ENCODE measurements around the gene REG4. TPM values are rescaled to one million over a fixed set of nuclear protein-coding genes. Genes with fewer than 3 reads are reported as not detected.

The REG4 gene
- total and polyA plus RNA-seq, 4 donors = 0.08 TPM; not detected in 3

GRCh38 chr1:119767486-119767885, 43.8 kb downstream of the REG4 start:
- Histone ChIP-seq H3K27me3 (ENCODE audit: control insufficient read depth in 3 of 3, insufficient read depth in 3 of 3, low read length in 2 of 3) (no peaks in the 10 kb centered on the region), H3K9ac (ENCODE audit: insufficient read depth in 1 of 2, low read length in 2 of 2) (no peak overlapping the region), H3K36me3 (ENCODE audit: control insufficient read depth in 4 of 4, insufficient read depth in 4 of 4, low read length in 4 of 4) (no peaks in the 10 kb centered on the region), H3K4me1 (ENCODE audit: control insufficient read depth in 5 of 5, insufficient read depth in 5 of 5, low read length in 5 of 5) (peaks cover 2 to 36% (median 16%) of the 10 kb centered on the region in 5 donors), H3K27ac (ENCODE audit: low read depth in 1 of 2, low read length in 1 of 2) (no peak overlapping the region), H3K4me3 (no peak overlapping the region), H3K9me3 (ENCODE audit: control insufficient read depth in 4 of 4, insufficient read depth in 3 of 4, low read length in 3 of 4) (peaks cover 0 to 4% (median 0%) of the 10 kb centered on the region in 4 donors)
- no peak for TF ChIP-seq CTCF (IDR thresholded peaks at IDR 0.05; ENCODE audit: control extremely low read depth, extremely low read depth)
- WGBS, 2 donors = 71 to 86% methylated on average over 2 of the region's 2 CpGs
- DNase-seq = no peak
- ATAC-seq (ENCODE audit: insufficient read depth, low FRiP score) = no peak

- H3K4me1 ChIP-seq (ENCODE audit: control insufficient read depth in 5 of 5, insufficient read depth in 5 of 5, low read length in 5 of 5) = peaks cover 2 to 30% (median 16%) of the 10 kb centered on the region in 5 donors
- peaks cover 0 to 4% (median 0%) of the 10 kb centered on the region in 4 donors for H3K9me3 ChIP-seq (ENCODE audit: control insufficient read depth in 4 of 4, insufficient read depth in 3 of 4, low read length in 3 of 4)
- H3K36me3 ChIP-seq (ENCODE audit: control insufficient read depth in 4 of 4, insufficient read depth in 4 of 4, low read length in 4 of 4) = no peaks in the 10 kb centered on the region
- TF ChIP-seq CTCF (IDR thresholded peaks at IDR 0.05; ENCODE audit: control extremely low read depth, extremely low read depth) = no peak
- no peak overlapping the region for H3K4me3 ChIP-seq
- peak overlapping the region in 1 of 2 donors; percentile 29 for H3K27ac ChIP-seq (ENCODE audit: low read depth in 1 of 2, low read length in 1 of 2)
- no peak for ATAC-seq (ENCODE audit: insufficient read depth, low FRiP score)
- peak in 1 of 3 donors; percentile 52 for DNase-seq
- WGBS, 2 donors = 45 to 79% methylated on average over 4 of the region's 4 CpGs
- no peak overlapping the region for H3K9ac ChIP-seq (ENCODE audit: insufficient read depth in 1 of 2, low read length in 2 of 2)
- H3K27me3 ChIP-seq (ENCODE audit: control insufficient read depth in 3 of 3, insufficient read depth in 3 of 3, low read length in 2 of 3) = no peaks in the 10 kb centered on the region
Observed at GRCh38 chr1:119766374-119766794, 44.9 kb downstream of the REG4 start.

- Histone ChIP-seq H3K4me3 (no peak overlapping the region), H3K9ac (ENCODE audit: insufficient read depth in 1 of 2, low read length in 2 of 2) (no peak overlapping the region), H3K36me3 (ENCODE audit: control insufficient read depth in 4 of 4, insufficient read depth in 4 of 4, low read length in 4 of 4) (no peaks in the 10 kb centered on the region), H3K4me1 (ENCODE audit: control insufficient read depth in 5 of 5, insufficient read depth in 5 of 5, low read length in 5 of 5) (peaks cover 2 to 21% (median 7%) of the 10 kb centered on the region in 5 donors), H3K9me3 (ENCODE audit: control insufficient read depth in 4 of 4, insufficient read depth in 3 of 4, low read length in 3 of 4) (peaks cover 0 to 4% (median 0%) of the 10 kb centered on the region in 4 donors), H3K27me3 (ENCODE audit: control insufficient read depth in 3 of 3, insufficient read depth in 3 of 3, low read length in 2 of 3) (no peaks in the 10 kb centered on the region), H3K27ac (ENCODE audit: low read depth in 1 of 2, low read length in 1 of 2) (no peak overlapping the region)
- ATAC-seq (ENCODE audit: insufficient read depth, low FRiP score) (no peak), DNase-seq (no peak)
- TF ChIP-seq CTCF (IDR thresholded peaks at IDR 0.05; ENCODE audit: control extremely low read depth, extremely low read depth) = no peak
- WGBS, 2 donors = 90 to 93% methylated on average over 6 of the region's 6 CpGs
Observed at GRCh38 chr1:119764220-119764619, 47.0 kb downstream of the REG4 start.

- no peak for ATAC-seq (ENCODE audit: insufficient read depth, low FRiP score)
- peaks cover 0 to 4% (median 0%) of the 10 kb centered on the region in 4 donors for H3K9me3 ChIP-seq (ENCODE audit: control insufficient read depth in 4 of 4, insufficient read depth in 3 of 4, low read length in 3 of 4)
- no peak overlapping the region for H3K27ac ChIP-seq (ENCODE audit: low read depth in 1 of 2, low read length in 1 of 2)
- peaks cover 0 to 16% (median 6%) of the 10 kb centered on the region in 5 donors for H3K4me1 ChIP-seq (ENCODE audit: control insufficient read depth in 5 of 5, insufficient read depth in 5 of 5, low read length in 5 of 5)
- no peak overlapping the region for H3K9ac ChIP-seq (ENCODE audit: insufficient read depth in 1 of 2, low read length in 2 of 2)
- no peaks in the 10 kb centered on the region for H3K27me3 ChIP-seq (ENCODE audit: control insufficient read depth in 3 of 3, insufficient read depth in 3 of 3, low read length in 2 of 3)
- no peak for DNase-seq
- whole genome bisulfite sequencing, 2 donors = 79 to 91% methylated on average over 1 of the region's 1 CpG
- no peak overlapping the region for H3K4me3 ChIP-seq
- no peak for TF ChIP-seq CTCF (IDR thresholded peaks at IDR 0.05; ENCODE audit: control extremely low read depth, extremely low read depth)
- H3K36me3 ChIP-seq (ENCODE audit: control insufficient read depth in 4 of 4, insufficient read depth in 4 of 4, low read length in 4 of 4) = no peaks in the 10 kb centered on the region
Observed at GRCh38 chr1:119762953-119763352, 48.3 kb downstream of the REG4 start.

Measured in lung (tissue), 12 donors.